Subcutaneous abdominal adipose tissue (tissue), 5 donors: ENCODE data around the gene PRKCE.

Experiments
- H3K27ac ChIP-seq: one replicate; pipeline ENCODE4 v1.7.0; 2013; ENCODE audit warnings: low read depth, mild to moderate bottlenecking, inconsistent platforms, low read length, moderate library complexity
- H3K27me3 ChIP-seq, 5 donors: one replicate each; pipeline ENCODE4 v1.7.0; 2013; ENCODE audit warnings: low read length in 5 of 5, inconsistent platforms in 1 of 5; ENCODE audit not compliant: control insufficient read depth in 5 of 5, insufficient read depth in 4 of 5
- H3K36me3 ChIP-seq, 5 donors: one replicate each; pipeline ENCODE4 v1.7.0; 2013; ENCODE audit warnings: low read length in 5 of 5; ENCODE audit not compliant: control insufficient read depth in 5 of 5, insufficient read depth in 5 of 5
- H3K4me1 ChIP-seq, 5 donors: one replicate each; pipeline ENCODE4 v1.7.0; 2013; ENCODE audit warnings: low read length in 5 of 5, mild to moderate bottlenecking in 3 of 5, moderate library complexity in 1 of 5; ENCODE audit not compliant: control insufficient read depth in 5 of 5, insufficient read depth in 5 of 5
- H3K4me3 ChIP-seq, 5 donors: one replicate each; pipeline ENCODE4 v1.7.0; 2013; ENCODE audit warnings: low read length in 5 of 5, low read depth in 1 of 5
- H3K9ac ChIP-seq, 5 donors: one replicate each; pipeline ENCODE4 v1.7.0; 2013; ENCODE audit warnings: low read length in 5 of 5, mild to moderate bottlenecking in 4 of 5, moderate library complexity in 3 of 5
- H3K9me3 ChIP-seq, 5 donors: one replicate each; pipeline ENCODE4 v1.7.0; 2013; ENCODE audit warnings: low read length in 5 of 5; ENCODE audit not compliant: control insufficient read depth in 5 of 5
- donor health status: healthy.
- donor health status: healthy.
- donor health status: healthy.
- donor health status: healthy.
- donor health status: healthy.

The PRKCE gene

DNA sequence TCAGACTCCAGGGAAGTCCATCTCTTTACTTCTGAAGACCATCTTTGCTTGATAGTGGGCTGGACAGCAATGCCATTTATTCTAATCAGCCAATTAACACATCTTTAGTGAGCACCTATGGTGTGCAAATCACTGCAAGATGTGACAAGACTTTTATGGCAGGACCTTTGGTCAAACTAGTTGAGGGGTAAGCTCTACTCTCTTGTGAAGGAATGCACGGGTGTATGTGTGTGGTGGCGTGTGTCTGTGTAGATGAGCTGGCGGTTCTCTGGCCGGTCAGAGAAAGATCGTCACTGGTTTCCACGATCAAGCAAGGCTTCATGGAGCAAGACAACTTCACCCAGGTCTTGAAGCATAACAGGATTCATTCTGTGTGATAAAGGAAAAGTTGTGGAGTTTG lies 364.6 kb downstream of the PRKCE start:
- no peak overlapping the region for H3K9ac ChIP-seq
- H3K27ac ChIP-seq = peak overlapping the region; percentile 3
- H3K9me3 ChIP-seq = no peaks in the 10 kb centered on the region
- H3K27me3 ChIP-seq = no peaks in the 10 kb centered on the region
- H3K4me1 ChIP-seq = peaks cover 0 to 34% (median 15%) of the 10 kb centered on the region in 5 donors
- H3K36me3 ChIP-seq = peaks cover 0 to 6% (median 3%) of the 10 kb centered on the region in 5 donors
- no peak overlapping the region for H3K4me3 ChIP-seq

- Histone ChIP-seq H3K9me3 (no peaks in the 10 kb centered on the region), H3K27ac (no peak overlapping the region), H3K4me3 (no peak overlapping the region), H3K27me3 (no peaks in the 10 kb centered on the region), H3K36me3 (peaks cover 0 to 9% (median 2%) of the 10 kb centered on the region in 5 donors), H3K4me1 (peaks cover 0 to 32% (median 23%) of the 10 kb centered on the region in 5 donors), H3K9ac (no peak overlapping the region)
Measured at GRCh38 chr2:46018773-46019591, 367.5 kb downstream of the PRKCE start.

DNA sequence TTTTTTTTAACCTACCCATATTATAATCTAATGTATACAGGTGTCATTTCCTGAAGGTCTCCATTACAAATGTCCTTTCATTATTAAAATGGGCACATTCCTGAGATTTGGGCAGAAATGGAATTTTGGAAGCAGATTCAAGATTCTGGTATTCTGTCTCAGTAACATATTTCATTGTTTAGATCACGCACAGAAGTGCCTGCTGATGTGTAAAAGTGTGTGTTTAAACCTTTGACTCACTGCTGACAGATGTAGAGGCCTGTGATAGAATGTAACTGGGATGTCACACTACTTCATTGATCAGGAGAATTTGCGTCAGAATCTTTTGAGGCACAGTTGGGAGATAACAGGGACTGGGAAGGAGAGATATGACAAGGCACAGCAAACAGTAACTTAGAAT lies 368.9 kb downstream of the PRKCE start:
- no peaks in the 10 kb centered on the region for H3K9me3 ChIP-seq
- H3K36me3 ChIP-seq = peaks cover 0 to 9% (median 0%) of the 10 kb centered on the region in 5 donors
- no peak overlapping the region for H3K27ac ChIP-seq
- H3K4me1 ChIP-seq = peaks cover 0 to 30% (median 20%) of the 10 kb centered on the region in 5 donors
- no peaks in the 10 kb centered on the region for H3K27me3 ChIP-seq
- no peak overlapping the region for H3K4me3 ChIP-seq
- H3K9ac ChIP-seq = no peak overlapping the region

DNA sequence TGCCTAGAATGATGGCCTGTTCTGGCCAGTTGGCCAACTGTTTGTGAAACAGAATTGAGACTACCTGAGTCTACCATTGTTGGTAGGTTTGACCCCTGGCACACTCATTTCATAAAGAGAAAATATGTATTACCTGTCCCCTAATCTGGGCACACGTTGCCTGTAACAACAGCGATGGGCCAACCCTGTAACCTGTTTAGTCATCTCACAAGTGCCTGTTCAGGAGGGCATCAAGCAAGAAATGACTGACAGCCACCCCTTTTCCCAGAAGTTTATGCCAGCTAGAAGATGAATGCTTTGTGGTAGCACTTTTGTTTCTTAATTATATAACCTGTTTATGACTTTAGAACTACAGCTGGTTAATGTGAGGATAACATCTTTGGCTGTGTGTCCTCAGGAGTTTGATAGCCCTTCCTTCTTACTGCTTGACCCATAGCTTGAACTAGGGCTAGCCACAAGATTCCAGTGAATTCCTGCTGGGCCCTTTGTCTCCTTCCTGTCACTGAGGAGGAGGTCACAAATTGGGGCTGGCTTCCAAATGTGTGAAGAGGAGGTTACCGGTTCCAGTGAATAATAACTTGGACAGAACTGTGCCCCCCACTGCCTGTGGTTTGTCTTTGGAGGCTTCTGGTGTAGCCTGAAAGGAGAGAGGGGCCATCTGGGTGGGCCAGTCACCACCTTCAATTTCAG lies 371.8 kb downstream of the PRKCE start:
- H3K4me3 ChIP-seq = no peak overlapping the region
- no peaks in the 10 kb centered on the region for H3K27me3 ChIP-seq
- peaks cover 0 to 9% (median 0%) of the 10 kb centered on the region in 5 donors for H3K36me3 ChIP-seq
- peak overlapping the region in 1 of 5 donors; percentile 9 for H3K9ac ChIP-seq
- peaks cover 0 to 25% (median 12%) of the 10 kb centered on the region in 5 donors for H3K4me1 ChIP-seq
- H3K9me3 ChIP-seq = no peaks in the 10 kb centered on the region
- H3K27ac ChIP-seq = peak overlapping the region; percentile 45

DNA sequence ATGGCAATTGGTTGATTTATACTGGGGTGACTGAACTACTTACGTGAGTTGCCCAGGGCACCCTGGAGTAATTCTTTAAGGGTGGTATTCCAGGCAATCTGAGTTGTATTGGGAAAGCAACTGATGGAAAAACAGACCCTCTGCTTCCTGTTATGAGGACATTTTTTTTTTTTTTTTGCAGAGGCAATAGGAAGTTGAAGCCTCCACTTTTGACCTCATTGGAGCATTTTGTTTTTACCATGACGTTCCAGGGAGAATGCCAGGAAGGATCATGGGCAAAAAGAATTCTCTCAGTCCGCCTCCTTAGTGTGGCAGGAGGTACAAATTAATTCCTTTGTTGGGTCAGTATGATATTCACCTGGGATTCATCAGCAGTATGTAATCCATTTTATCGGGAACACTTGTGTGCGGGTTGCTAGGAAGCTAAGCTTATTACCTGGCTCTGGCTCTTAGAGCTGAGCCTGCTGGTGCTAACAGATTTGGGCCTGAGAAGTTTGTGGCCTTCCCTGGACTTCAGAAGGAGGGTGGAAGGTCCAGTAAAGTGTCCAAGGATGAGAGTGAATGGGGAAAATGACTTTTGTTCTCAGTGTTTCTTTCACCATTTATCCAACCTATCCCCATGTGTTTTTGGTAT lies 372.8 kb downstream of the PRKCE start:
- Histone ChIP-seq H3K36me3 (peaks cover 0 to 5% (median 0%) of the 10 kb centered on the region in 5 donors), H3K9ac (no peak overlapping the region), H3K9me3 (no peaks in the 10 kb centered on the region), H3K27me3 (no peaks in the 10 kb centered on the region), H3K4me3 (no peak overlapping the region), H3K4me1 (peaks cover 0 to 25% (median 12%) of the 10 kb centered on the region in 5 donors), H3K27ac (peak overlapping the region; percentile 45)

GRCh38 chr2:46025081-46025480 lies 373.6 kb downstream of the PRKCE start:
- no peak overlapping the region for H3K4me3 ChIP-seq
- H3K27ac ChIP-seq = peak overlapping the region; percentile 45
- no peaks in the 10 kb centered on the region for H3K9me3 ChIP-seq

GRCh38 chr2:46025676-46026075 lies 374.2 kb downstream of the PRKCE start:
- H3K9ac ChIP-seq = no peak overlapping the region
- no peaks in the 10 kb centered on the region for H3K27me3 ChIP-seq
- peak overlapping the region; percentile 45 for H3K27ac ChIP-seq
- peaks cover 0 to 5% (median 0%) of the 10 kb centered on the region in 5 donors for H3K36me3 ChIP-seq
- H3K4me3 ChIP-seq = no peak overlapping the region
- H3K9me3 ChIP-seq = no peaks in the 10 kb centered on the region
- peaks cover 2 to 34% (median 18%) of the 10 kb centered on the region in 5 donors for H3K4me1 ChIP-seq

More at GRCh38 chr2:46025081-46025480, 373.6 kb downstream of the PRKCE start:
- H3K36me3 ChIP-seq = peaks cover 0 to 5% (median 0%) of the 10 kb centered on the region in 5 donors
- H3K9ac ChIP-seq = no peak overlapping the region
- H3K27me3 ChIP-seq = no peaks in the 10 kb centered on the region
- peaks cover 2 to 29% (median 14%) of the 10 kb centered on the region in 5 donors for H3K4me1 ChIP-seq

GRCh38 chr2:46026431-46026830 lies 375.0 kb downstream of the PRKCE start:
- H3K27ac ChIP-seq = no peak overlapping the region
- H3K4me1 ChIP-seq = peaks cover 2 to 41% (median 25%) of the 10 kb centered on the region in 5 donors
- no peaks in the 10 kb centered on the region for H3K27me3 ChIP-seq
- H3K36me3 ChIP-seq = peaks cover 0 to 5% (median 0%) of the 10 kb centered on the region in 5 donors
- H3K9ac ChIP-seq = no peak overlapping the region
- no peak overlapping the region for H3K4me3 ChIP-seq
- H3K9me3 ChIP-seq = no peaks in the 10 kb centered on the region

GRCh38 chr2:46029332-46029811 lies 377.9 kb downstream of the PRKCE start:
- H3K9me3 ChIP-seq = no peaks in the 10 kb centered on the region
- H3K36me3 ChIP-seq = no peaks in the 10 kb centered on the region
- H3K4me1 ChIP-seq = peaks cover 6 to 43% (median 24%) of the 10 kb centered on the region in 5 donors
- peak overlapping the region in 1 of 5 donors; percentile 11 for H3K9ac ChIP-seq
- no peaks in the 10 kb centered on the region for H3K27me3 ChIP-seq
- H3K4me3 ChIP-seq = no peak overlapping the region
- no peak overlapping the region for H3K27ac ChIP-seq
